Stomach smooth muscle (tissue), 2 donors: ENCODE data around the gene UST.
A peak's percentile ranks its signal among the peaks of the same experiment; 100 is the strongest.

Source experiments
- H3K27ac ChIP-seq: one replicate; pipeline ENCODE4 v1.7.0; 2013; ENCODE audit warnings: mild to moderate bottlenecking, low read length, inconsistent platforms
- H3K27me3 ChIP-seq, 2 donors: one replicate each; pipeline ENCODE4 v1.7.0; 2013; ENCODE audit warnings: low read length in 2 of 2; ENCODE audit not compliant: insufficient read depth in 2 of 2, control insufficient read depth in 1 of 2
- H3K36me3 ChIP-seq, 2 donors: one replicate each; pipeline ENCODE4 v1.7.0; 2013; ENCODE audit warnings: low read length in 2 of 2; ENCODE audit not compliant: control insufficient read depth in 2 of 2, insufficient read depth in 2 of 2
- H3K4me1 ChIP-seq: one replicate; pipeline ENCODE4 v1.7.0; 2013; ENCODE audit warnings: low read length; ENCODE audit not compliant: control insufficient read depth, insufficient read depth
- H3K4me3 ChIP-seq, 2 donors: one replicate each; pipeline ENCODE4 v1.7.0; 2013; ENCODE audit warnings: low read length in 2 of 2
- H3K9ac ChIP-seq, 2 donors: one replicate each; pipeline ENCODE4 v1.7.0; 2013; ENCODE audit warnings: low read length in 2 of 2, mild to moderate bottlenecking in 1 of 2
- H3K9me3 ChIP-seq, 2 donors: one replicate each; pipeline ENCODE4 v1.7.0; 2013; ENCODE audit warnings: low read length in 2 of 2; ENCODE audit not compliant: control insufficient read depth in 2 of 2
- donor health status: healthy.
- donor health status: Pancreatic carcinoma.

The UST gene

GRCh38 chr6:149054559-149055194 lies 307.8 kb downstream of the UST start:
- Histone ChIP-seq H3K36me3 (no peaks in the 10 kb centered on the region), H3K27ac (no peak overlapping the region), H3K9me3 (no peaks in the 10 kb centered on the region), H3K9ac (no peak overlapping the region), H3K4me1 (no peaks in the 10 kb centered on the region), H3K27me3 (no peaks in the 10 kb centered on the region), H3K4me3 (no peak overlapping the region)

- no peaks in the 10 kb centered on the region for H3K9me3 ChIP-seq
- no peak overlapping the region for H3K9ac ChIP-seq
- H3K4me1 ChIP-seq: peaks cover 2% of the 10 kb centered on the region
- no peak overlapping the region for H3K27ac ChIP-seq
- H3K27me3 ChIP-seq: no peaks in the 10 kb centered on the region
- no peaks in the 10 kb centered on the region for H3K36me3 ChIP-seq
- H3K4me3 ChIP-seq: no peak overlapping the region
Measured at GRCh38 chr6:149055195-149055899, 308.5 kb downstream of the UST start.

- H3K27ac ChIP-seq: no peak overlapping the region
- H3K4me3 ChIP-seq: no peak overlapping the region
- H3K4me1 ChIP-seq: peaks cover 13% of the 10 kb centered on the region
- no peaks in the 10 kb centered on the region for H3K9me3 ChIP-seq
- H3K36me3 ChIP-seq: no peaks in the 10 kb centered on the region
- H3K27me3 ChIP-seq: no peaks in the 10 kb centered on the region
- no peak overlapping the region for H3K9ac ChIP-seq
Measured at GRCh38 chr6:149056777-149057463, 310.1 kb downstream of the UST start.

GRCh38 chr6:149057464-149057840 lies 310.6 kb downstream of the UST start:
- Histone ChIP-seq H3K9ac (no peak overlapping the region), H3K4me1 (peaks cover 13% of the 10 kb centered on the region), H3K27me3 (no peaks in the 10 kb centered on the region), H3K36me3 (no peaks in the 10 kb centered on the region), H3K9me3 (no peaks in the 10 kb centered on the region), H3K4me3 (no peak overlapping the region), H3K27ac (no peak overlapping the region)

DNA sequence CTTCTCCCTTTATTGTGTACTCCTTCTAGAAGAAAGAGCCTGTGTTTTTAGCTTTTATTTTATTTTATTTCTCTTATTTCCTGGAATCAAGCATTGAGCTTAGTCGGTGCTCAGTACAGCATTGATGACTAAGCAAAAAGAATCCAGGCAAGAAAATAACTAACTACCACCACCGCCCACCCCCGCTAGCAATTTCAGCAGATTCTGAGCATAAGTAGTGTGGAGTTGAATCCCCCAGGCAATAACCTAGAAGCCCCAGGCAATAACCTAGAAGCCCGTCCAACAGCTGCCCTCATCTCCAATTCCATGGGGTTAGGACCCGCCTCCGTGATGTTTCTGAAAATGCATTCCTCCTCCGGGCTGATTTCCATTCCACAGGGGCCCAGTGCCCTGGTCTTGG lies 312.7 kb downstream of the UST start:
- Histone ChIP-seq H3K9me3 (no peaks in the 10 kb centered on the region), H3K36me3 (no peaks in the 10 kb centered on the region), H3K27me3 (no peaks in the 10 kb centered on the region), H3K4me3 (no peak overlapping the region), H3K27ac (no peak overlapping the region), H3K4me1 (peaks cover 18% of the 10 kb centered on the region), H3K9ac (no peak overlapping the region)

GRCh38 chr6:149060300-149060984 lies 313.6 kb downstream of the UST start:
- H3K27ac ChIP-seq: no peak overlapping the region
- no peak overlapping the region for H3K9ac ChIP-seq
- H3K4me1 ChIP-seq: peaks cover 18% of the 10 kb centered on the region
- no peaks in the 10 kb centered on the region for H3K36me3 ChIP-seq
- no peaks in the 10 kb centered on the region for H3K9me3 ChIP-seq
- no peaks in the 10 kb centered on the region for H3K27me3 ChIP-seq
- peak overlapping the region in 1 of 2 donors; percentile 15 for H3K4me3 ChIP-seq

GRCh38 chr6:149060985-149061760 lies 314.3 kb downstream of the UST start:
- Histone ChIP-seq H3K4me1 (peaks cover 18% of the 10 kb centered on the region), H3K27ac (no peak overlapping the region), H3K9ac (no peak overlapping the region), H3K27me3 (no peaks in the 10 kb centered on the region), H3K36me3 (no peaks in the 10 kb centered on the region), H3K9me3 (no peaks in the 10 kb centered on the region), H3K4me3 (peak overlapping the region in 1 of 2 donors; percentile 15)

DNA sequence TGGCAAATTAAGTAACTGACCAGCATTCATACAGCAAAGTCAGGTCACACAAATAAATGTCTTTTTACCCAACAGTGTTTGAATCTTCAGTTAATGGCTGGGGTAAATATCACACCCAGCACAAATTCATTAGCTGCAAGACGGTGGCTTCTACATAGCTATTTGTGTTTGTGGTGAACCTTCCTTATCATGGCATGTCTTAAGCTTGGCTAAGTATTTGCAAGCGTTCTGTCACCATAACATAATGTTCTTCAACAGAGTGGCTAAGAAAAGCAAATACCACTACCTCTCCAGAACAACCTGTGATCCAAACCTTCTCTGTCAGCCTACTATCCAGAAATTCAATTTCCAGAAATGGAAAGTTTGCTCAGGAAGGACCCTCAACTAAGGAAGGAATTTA lies 315.1 kb downstream of the UST start:
- H3K27me3 ChIP-seq: no peaks in the 10 kb centered on the region
- no peak overlapping the region for H3K9ac ChIP-seq
- H3K4me3 ChIP-seq: no peak overlapping the region
- no peaks in the 10 kb centered on the region for H3K36me3 ChIP-seq
- H3K9me3 ChIP-seq: no peaks in the 10 kb centered on the region
- peaks cover 18% of the 10 kb centered on the region for H3K4me1 ChIP-seq
- no peak overlapping the region for H3K27ac ChIP-seq

GRCh38 chr6:149062653-149063348 lies 316.0 kb downstream of the UST start:
- Histone ChIP-seq H3K4me3 (no peak overlapping the region), H3K36me3 (no peaks in the 10 kb centered on the region), H3K27me3 (no peaks in the 10 kb centered on the region), H3K9me3 (no peaks in the 10 kb centered on the region), H3K27ac (no peak overlapping the region), H3K9ac (no peak overlapping the region), H3K4me1 (peaks cover 18% of the 10 kb centered on the region)

GRCh38 chr6:149063468-149063867 lies 316.6 kb downstream of the UST start:
- Histone ChIP-seq H3K36me3 (no peaks in the 10 kb centered on the region), H3K9ac (no peak overlapping the region), H3K9me3 (no peaks in the 10 kb centered on the region), H3K27me3 (no peaks in the 10 kb centered on the region), H3K4me1 (peaks cover 18% of the 10 kb centered on the region), H3K4me3 (no peak overlapping the region), H3K27ac (no peak overlapping the region)
